Measurements from ENCODE around the gene INPP5A.

INPP5A gene

GRCh38 chr10:132497063-132497680, 40.4 kb upstream of the INPP5A start:
- no peaks in the 10 kb centered on the region for H3K9me3 ChIP-seq (ENCODE audit: severe bottlenecking)
- TF ChIP-seq CTCF (IDR thresholded peaks at IDR 0.05; ENCODE audit: low read depth, low read length), result no peak
- H3K27me3 ChIP-seq (ENCODE audit: insufficient read depth, low read depth, severe bottlenecking), result no peaks in the 10 kb centered on the region
- DNase-seq, result peak; percentile 5
- H3K4me3 ChIP-seq (ENCODE audit: low read depth, low read length), result no peak overlapping the region
- no peaks in the 10 kb centered on the region for H3K36me3 ChIP-seq
- no peak overlapping the region for H3K27ac ChIP-seq

- peak; percentile 25 for DNase-seq
- Histone ChIP-seq H3K9me3 (ENCODE audit: severe bottlenecking) (no peaks in the 10 kb centered on the region), H3K27me3 (ENCODE audit: insufficient read depth, low read depth, severe bottlenecking) (no peaks in the 10 kb centered on the region), H3K36me3 (no peaks in the 10 kb centered on the region), H3K27ac (no peak overlapping the region), H3K4me3 (ENCODE audit: low read depth, low read length) (no peak overlapping the region)
- no peak for TF ChIP-seq CTCF (IDR thresholded peaks at IDR 0.05; ENCODE audit: low read depth, low read length)
These were observed 39.6 kb upstream of the INPP5A start for GRCh38 chr10:132497861-132498561.

- H3K27me3 ChIP-seq (ENCODE audit: insufficient read depth, low read depth, severe bottlenecking), result no peaks in the 10 kb centered on the region
- H3K27ac ChIP-seq, result no peak overlapping the region
- TF ChIP-seq CTCF (IDR thresholded peaks at IDR 0.05; ENCODE audit: low read depth, low read length), result no peak
- DNase-seq, result no peak
- no peak overlapping the region for H3K4me3 ChIP-seq (ENCODE audit: low read depth, low read length)
- H3K9me3 ChIP-seq (ENCODE audit: severe bottlenecking), result no peaks in the 10 kb centered on the region
- H3K36me3 ChIP-seq, result no peaks in the 10 kb centered on the region
These were observed 38.8 kb upstream of the INPP5A start for GRCh38 chr10:132498562-132499366.

GRCh38 chr10:132499367-132499685, 38.3 kb upstream of the INPP5A start:
- no peak overlapping the region for H3K27ac ChIP-seq
- H3K36me3 ChIP-seq, result no peaks in the 10 kb centered on the region
- H3K27me3 ChIP-seq (ENCODE audit: insufficient read depth, low read depth, severe bottlenecking), result no peaks in the 10 kb centered on the region
- H3K4me3 ChIP-seq (ENCODE audit: low read depth, low read length), result no peak overlapping the region
- no peaks in the 10 kb centered on the region for H3K9me3 ChIP-seq (ENCODE audit: severe bottlenecking)
- no peak for TF ChIP-seq CTCF (IDR thresholded peaks at IDR 0.05; ENCODE audit: low read depth, low read length)
- DNase-seq, result no peak

GRCh38 chr10:132500781-132501415, 36.7 kb upstream of the INPP5A start:
- H3K9me3 ChIP-seq (ENCODE audit: severe bottlenecking), result no peaks in the 10 kb centered on the region

More at GRCh38 chr10:132500781-132501415, 36.7 kb upstream of the INPP5A start:
- no peak overlapping the region for H3K27ac ChIP-seq
- H3K4me3 ChIP-seq (ENCODE audit: low read depth, low read length), result no peak overlapping the region
- no peaks in the 10 kb centered on the region for H3K36me3 ChIP-seq
- no peak for DNase-seq
- H3K27me3 ChIP-seq (ENCODE audit: insufficient read depth, low read depth, severe bottlenecking), result no peaks in the 10 kb centered on the region
- TF ChIP-seq CTCF (IDR thresholded peaks at IDR 0.05; ENCODE audit: low read depth, low read length), result no peak

Data from WERI-Rb-1 (cell line).